Stimulated activated effector memory CD8-positive, alpha-beta T cell treated with anti-CD3 and anti-CD28 coated beads, Interleukin-12 subunit alpha, Interleukin-12 subunit beta, amount 100 ng/mL, for 72 hours (primary cell): ENCODE data around the gene ETV6.
A peak's percentile ranks its signal among the peaks of the same experiment; 100 is the strongest.
"Not testable (repeated sequence)": the region's sequence is repeated elsewhere in the genome, so short reads cannot be mapped to it uniquely, and the experiment has no call there.

Source experiments
- ATAC-seq: fragments of 150-1000 bp; cut with Tn5 transposase; 2 replicates; pipeline ENCODE4 v1.10.0; 2021
- DNase-seq, 2 donors: peaks; one replicate each; pipeline ENCODE4 v3.0.0; 2021 to 2022; ENCODE audit warnings: low spot score in 2 of 2
- H3K27ac Mint-ChIP-seq: one replicate; pipeline ENCODE4 v1.8.0; 2022; ENCODE audit warnings: mild to moderate bottlenecking, mixed read lengths
- H3K36me3 Mint-ChIP-seq: one replicate; pipeline ENCODE4 v1.8.0; 2022; ENCODE audit warnings: mild to moderate bottlenecking, mixed read lengths
- H3K4me1 Mint-ChIP-seq: one replicate; pipeline ENCODE4 v1.8.0; 2022; ENCODE audit warnings: mixed read lengths
- H3K4me3 Mint-ChIP-seq: one replicate; pipeline ENCODE4 v1.8.0; 2022; ENCODE audit warnings: mild to moderate bottlenecking, mixed read lengths
- H3K9me3 Mint-ChIP-seq: one replicate; pipeline ENCODE4 v1.8.0; 2022; ENCODE audit warnings: mixed read lengths

The ETV6 gene

DNA sequence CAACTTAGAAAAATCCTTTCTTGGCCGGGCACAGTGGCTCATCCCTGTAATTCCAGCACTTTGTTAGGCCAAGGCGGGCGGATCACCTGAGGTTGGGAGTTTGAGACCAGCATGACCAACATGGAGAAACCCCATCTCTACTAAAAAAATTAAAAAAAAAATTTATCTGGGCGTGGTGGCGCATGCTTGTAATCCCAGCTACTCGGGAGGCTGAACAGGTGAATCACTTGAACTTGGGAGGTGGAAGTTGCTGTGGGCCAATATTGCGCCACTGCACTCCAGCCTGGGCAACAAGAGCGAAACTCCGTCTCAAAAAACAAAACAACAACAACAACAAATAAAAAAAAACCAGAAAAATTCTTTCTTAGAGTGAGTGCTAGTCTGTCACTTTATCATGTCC is 17.6 kb upstream of the ETV6 start:
- H3K4me1 Mint-ChIP-seq, H3K4me3 Mint-ChIP-seq, H3K9me3 Mint-ChIP-seq, H3K36me3 Mint-ChIP-seq, H3K27ac Mint-ChIP-seq, ATAC-seq, DNase-seq: not testable (repeated sequence)

DNA sequence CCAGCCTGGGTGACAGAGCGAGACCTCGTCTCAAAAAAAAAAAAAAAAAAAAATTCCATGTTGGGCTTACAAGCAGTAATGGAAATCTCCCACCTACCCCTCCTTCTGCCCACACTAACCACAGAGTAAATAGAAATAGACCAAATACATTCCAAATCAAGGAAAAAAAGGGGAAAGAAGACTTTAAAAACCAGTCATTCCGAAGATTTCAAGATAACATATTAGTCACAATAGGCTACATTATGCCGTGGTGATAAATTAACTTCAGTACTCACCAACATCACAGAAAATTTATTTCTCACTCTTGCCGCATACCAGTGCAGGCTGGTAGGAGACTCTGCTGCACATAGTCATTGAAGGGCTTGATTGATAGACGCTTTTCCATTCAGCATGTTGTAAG is 15.5 kb upstream of the ETV6 start:
- DNase-seq (no peak), ATAC-seq (no peak)
- Mint-ChIP-seq H3K4me1 (no peaks in the 10 kb centered on the region), H3K4me3 (no peak overlapping the region), H3K27ac (no peak overlapping the region), H3K9me3 (no peaks in the 10 kb centered on the region), H3K36me3 (no peaks in the 10 kb centered on the region)

DNA sequence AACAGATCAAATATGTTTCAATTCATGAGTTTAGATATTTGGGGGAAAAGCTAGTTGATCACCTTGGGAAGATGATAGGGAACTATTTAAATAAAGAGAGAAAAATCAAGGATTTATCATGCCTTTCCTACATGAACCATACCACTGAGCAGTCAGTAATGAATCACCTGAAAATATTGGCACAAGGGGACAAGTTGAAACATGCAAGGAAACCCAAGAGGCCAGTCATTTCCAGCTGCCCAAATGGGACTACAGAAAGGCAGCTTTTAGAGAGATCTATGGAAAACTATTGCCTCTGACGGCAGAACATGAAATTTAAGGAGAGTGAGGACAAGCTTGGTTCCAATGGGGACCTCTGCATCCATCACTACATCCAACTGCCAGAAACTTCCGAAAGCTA is 14.1 kb upstream of the ETV6 start:
- no peak for ATAC-seq
- no peaks in the 10 kb centered on the region for H3K36me3 Mint-ChIP-seq

DNA sequence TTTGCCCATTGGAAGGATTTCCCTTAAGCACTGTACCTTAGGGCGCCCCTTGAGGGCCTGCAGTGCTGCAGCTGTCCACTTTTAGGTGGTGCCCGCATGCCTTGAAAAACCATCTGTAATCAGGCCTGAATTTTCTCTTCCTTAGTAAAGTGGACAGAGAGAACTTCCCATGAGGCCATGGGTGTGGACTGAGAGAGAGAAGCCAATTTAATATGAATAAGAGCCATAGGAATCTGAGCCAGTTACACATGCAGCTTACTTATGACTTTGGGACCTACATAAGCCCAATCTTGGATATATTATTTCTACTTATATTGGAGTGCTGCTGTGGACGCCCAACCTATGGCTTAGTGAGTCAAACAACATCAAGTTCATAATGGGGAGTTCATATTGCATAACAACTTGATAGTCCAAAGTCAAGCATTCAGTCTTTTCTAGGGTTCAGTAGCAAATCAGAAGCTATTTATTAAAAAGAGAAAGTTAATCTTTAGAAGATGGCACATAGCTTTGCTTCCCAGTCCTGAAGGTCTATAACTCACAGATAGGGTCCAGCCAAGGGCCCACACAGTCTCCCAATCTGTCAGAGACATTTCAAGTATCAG is 11.1 kb upstream of the ETV6 start:
- Mint-ChIP-seq H3K9me3 (no peaks in the 10 kb centered on the region), H3K4me1 (peaks cover 8% of the 10 kb centered on the region), H3K27ac (no peak overlapping the region), H3K4me3 (no peak overlapping the region), H3K36me3 (no peaks in the 10 kb centered on the region)
- ATAC-seq (no peak), DNase-seq (no peak)

More for the DNA sequence above, 14.1 kb upstream of the ETV6 start:
- DNase-seq = peak in 1 of 2 donors; percentile 15
- Mint-ChIP-seq H3K4me1 (peaks cover 8% of the 10 kb centered on the region), H3K27ac (no peak overlapping the region), H3K4me3 (no peak overlapping the region), H3K9me3 (no peaks in the 10 kb centered on the region)

DNA sequence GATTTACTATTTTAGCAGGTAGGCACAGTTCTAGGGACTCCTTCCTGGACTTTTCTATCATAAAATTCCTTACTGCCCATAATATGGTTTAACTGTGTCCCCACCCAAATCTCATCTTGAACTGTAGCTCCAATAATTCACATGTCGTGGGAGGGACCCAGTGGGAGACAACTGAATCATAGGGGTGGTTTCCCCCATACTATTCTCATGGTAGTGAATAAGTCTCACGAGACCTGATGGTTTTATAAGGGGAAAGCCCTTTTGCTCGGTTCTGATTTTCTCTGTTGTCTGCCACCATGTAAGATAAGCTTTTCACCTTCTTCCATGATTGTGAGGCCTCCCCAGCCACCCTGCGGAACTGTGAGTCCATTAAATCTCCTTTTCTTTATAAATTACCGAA is 10.0 kb upstream of the ETV6 start:
- Mint-ChIP-seq H3K4me3 (no peak overlapping the region), H3K4me1 (peaks cover 8% of the 10 kb centered on the region), H3K9me3 (no peaks in the 10 kb centered on the region), H3K36me3 (no peaks in the 10 kb centered on the region), H3K27ac (no peak overlapping the region)
- ATAC-seq (no peak), DNase-seq (peak in 1 of 2 donors; percentile 37)

DNA sequence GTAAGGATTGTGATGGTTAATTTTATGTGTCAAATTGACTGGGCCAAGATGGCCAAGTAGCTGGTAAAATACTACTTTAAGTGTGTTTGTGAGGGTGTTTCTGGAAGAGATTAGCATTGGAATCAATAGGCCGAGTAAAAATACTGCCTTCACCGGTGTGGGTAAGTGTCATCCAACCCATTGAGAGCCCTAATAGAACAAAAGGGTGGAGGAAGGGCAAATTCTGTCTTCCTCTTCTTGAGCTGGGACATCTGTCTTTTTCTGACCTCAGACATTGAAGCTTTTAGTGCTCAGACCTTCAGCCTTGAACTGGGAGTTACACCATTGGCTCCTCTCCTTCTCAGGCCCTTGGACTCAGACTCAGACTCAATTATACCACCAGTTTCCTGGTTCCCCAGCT is 8.0 kb upstream of the ETV6 start:
- Mint-ChIP-seq H3K9me3 (no peaks in the 10 kb centered on the region), H3K4me1 (peaks cover 8% of the 10 kb centered on the region), H3K27ac (no peak overlapping the region), H3K4me3 (no peak overlapping the region), H3K36me3 (no peaks in the 10 kb centered on the region)
- no peak for ATAC-seq
- peak in 1 of 2 donors; percentile 12 for DNase-seq

DNA sequence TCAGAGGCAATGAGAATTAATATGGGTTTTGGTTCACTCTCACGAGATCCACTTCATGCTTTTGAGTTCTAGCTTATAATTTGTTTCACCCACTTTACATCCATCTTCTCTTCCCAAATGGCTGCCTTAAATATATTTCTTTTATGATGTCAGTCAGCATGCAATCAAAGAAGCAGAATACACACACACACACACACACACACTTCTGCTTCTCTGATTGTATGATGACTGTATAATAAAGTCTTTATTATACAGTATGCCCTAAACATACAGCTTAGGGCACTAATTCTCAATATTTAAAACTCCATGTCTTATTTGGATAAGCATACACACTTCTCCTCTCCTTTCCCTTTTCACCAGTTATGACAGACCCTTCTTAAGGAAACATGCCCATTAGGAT is 6.7 kb upstream of the ETV6 start:
- Mint-ChIP-seq H3K36me3 (no peaks in the 10 kb centered on the region), H3K9me3 (no peaks in the 10 kb centered on the region), H3K4me1 (peaks cover 9% of the 10 kb centered on the region), H3K27ac (no peak overlapping the region), H3K4me3 (no peak overlapping the region)
- no peak for DNase-seq
- ATAC-seq = no peak

DNA sequence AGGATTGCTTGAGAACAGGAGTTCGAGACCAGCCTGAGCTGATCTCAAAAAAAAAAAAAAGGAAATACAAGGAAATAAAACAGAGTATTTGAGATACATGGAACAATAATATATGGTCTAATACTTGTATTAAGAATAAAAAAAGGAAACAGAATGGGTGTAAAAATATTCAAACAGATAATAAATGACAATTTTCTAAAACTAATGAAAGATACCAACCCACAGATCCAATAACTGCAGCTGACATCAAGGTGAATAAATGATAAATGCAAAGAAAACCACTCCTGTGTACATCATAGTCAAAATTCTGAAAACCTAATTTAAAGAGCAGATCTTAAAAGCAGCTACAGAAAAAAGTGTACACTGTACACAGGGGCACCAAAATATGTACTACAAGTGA is 4.1 kb upstream of the ETV6 start:
- ATAC-seq (no peak), DNase-seq (no peak)
- Mint-ChIP-seq H3K36me3 (peaks cover 21% of the 10 kb centered on the region), H3K4me1 (peaks cover 13% of the 10 kb centered on the region), H3K27ac (no peak overlapping the region), H3K9me3 (no peaks in the 10 kb centered on the region), H3K4me3 (no peak overlapping the region)

DNA sequence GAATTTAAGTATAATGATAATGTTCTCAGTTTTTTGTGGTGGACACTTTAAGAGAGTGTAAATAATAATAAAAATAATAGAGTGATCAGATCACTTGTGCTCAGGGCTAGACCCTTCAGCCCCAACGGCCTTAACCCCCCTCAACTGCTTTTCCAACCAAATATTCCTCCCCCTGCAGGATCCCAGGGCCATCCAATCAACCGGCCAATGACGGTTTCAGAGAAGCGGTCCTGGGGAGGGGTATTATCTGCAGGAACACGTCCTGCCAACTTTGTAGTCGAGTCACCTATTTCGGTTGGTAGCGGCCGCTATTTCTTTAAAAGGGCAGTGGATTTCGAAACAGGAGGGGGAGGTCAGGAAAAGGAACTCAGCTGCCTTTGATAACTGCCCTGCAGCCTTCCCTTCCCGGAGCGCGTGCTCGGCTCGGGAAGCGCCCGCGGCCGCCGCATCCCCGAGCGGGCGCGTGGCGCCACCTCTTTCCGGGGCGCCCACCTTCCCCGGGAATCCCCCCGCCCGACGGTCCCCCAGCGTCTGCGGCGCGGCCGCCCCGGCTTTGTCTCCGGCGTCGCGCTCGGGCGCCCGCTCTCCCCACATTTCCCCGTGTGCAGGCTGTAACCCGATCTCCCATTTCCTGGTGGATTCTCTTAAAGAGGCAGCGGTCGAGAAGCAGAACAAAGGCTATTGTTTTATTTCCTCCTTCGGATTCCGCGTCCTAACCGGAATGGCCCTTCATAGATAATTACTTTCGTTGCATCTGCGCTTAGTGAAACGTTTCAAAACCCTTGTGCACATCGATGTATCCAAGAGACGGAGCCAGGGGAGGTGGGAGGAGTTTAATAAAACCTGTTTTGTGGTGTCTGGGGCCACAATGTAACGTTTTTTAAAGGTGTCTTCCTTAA is 711 bp upstream of the ETV6 start:
- ATAC-seq (peak; percentile 44), DNase-seq (peak; percentile 54 to 91)
- Mint-ChIP-seq H3K36me3 (peaks cover 54% of the 10 kb centered on the region), H3K27ac (peak overlapping the region; percentile 98), H3K4me3 (peak overlapping the region; percentile 87), H3K9me3 (no peaks in the 10 kb centered on the region), H3K4me1 (peaks cover 35% of the 10 kb centered on the region)

DNA sequence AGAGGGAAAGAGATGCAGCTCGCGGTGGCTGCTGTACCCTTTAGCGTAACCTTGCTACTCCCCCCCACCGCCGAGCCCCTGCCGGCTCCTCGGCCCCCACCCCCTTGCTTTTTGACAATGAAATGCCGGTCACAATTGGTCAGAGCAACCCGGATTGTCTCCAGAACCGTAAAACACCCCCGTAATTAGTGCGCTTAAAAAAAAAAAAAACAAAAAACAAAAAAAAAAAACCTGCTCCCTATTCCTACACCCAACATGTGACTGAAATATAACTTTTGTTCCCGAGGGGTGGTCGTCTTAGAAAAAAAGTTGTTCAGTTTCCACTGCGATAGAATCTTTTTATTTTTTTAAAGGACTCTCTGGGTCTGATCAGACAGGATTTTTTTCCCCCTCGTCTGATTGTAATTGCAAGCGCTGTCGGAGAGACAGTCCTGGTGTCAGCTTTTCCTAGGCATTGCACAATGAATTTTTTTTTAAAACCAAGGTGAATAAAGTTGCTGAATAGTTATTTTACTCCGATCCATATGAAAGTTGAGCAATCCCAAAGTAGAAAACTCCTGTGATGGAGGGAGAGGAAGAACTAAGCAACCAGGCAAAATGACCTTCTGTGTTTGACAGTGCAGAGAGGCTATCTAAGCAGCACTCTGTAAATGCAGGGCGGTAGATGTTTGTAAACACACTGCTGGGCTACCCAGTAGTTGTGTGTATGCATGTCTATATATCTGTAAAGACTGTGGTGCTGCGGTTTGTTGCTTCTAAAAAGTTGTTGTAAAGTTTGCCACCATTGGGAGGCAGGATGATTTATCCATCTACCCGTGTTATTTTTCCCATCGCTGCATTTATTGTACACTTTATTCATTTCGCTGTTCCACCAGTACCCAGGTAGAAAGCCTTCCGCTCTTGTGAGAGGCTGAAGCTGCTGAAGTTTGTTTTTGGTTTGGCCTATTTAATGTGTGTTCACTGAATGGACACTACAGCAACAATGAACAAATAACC is 1.1 kb downstream of the ETV6 start:
- H3K36me3 Mint-ChIP-seq = peaks cover 54% of the 10 kb centered on the region
- peaks cover 49% of the 10 kb centered on the region for H3K4me1 Mint-ChIP-seq
- ATAC-seq = no peak
- DNase-seq = peak; percentile 11 to 61
- H3K9me3 Mint-ChIP-seq = no peaks in the 10 kb centered on the region
- peak overlapping the region; percentile 87 for H3K4me3 Mint-ChIP-seq
- peak overlapping the region; percentile 98 for H3K27ac Mint-ChIP-seq

DNA sequence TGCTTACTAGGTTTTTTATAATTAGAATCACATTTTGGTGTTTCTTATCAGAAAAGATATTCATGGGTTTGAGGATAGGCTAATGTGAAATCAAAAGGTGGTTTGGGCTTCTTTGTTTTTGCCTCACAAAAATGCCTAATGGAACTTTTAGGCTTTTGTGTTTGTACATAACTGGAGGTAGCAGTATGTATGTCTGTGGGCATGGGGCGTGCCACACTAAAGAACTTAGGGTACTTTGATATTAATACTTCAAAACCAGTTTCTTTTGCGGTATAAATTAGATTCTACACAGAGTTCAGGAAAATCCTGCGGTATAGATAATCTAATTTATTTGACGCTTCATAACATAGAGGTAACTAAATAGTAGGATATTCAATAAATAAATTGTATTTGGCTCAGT is 1.9 kb downstream of the ETV6 start:
- DNase-seq (no peak), ATAC-seq (no peak)
- H3K36me3 Mint-ChIP-seq = peaks cover 60% of the 10 kb centered on the region
- H3K4me3 Mint-ChIP-seq = peak overlapping the region; percentile 87
- H3K9me3 Mint-ChIP-seq = no peaks in the 10 kb centered on the region
- peak overlapping the region; percentile 98 for H3K27ac Mint-ChIP-seq
- H3K4me1 Mint-ChIP-seq = peaks cover 57% of the 10 kb centered on the region

DNA sequence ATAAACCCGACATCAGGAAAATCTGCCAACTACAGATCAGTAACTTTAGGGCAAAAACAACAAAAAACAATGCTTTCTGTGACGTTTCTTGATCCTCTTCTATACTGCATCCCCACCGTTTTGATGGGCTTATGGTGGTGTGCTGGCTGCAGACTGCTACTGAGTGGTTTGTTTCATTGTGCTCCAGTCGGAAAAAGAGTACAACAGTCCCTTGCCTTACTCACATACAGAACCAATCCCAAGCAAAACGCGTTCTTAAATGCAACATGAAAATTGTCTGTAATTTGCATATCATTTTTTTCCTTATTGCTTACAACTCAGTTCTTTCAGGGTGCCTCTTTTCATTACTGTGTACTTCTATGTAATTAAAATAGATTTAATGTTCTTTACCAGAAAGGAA is 2.3 kb downstream of the ETV6 start:
- DNase-seq = no peak
- Mint-ChIP-seq H3K4me1 (peaks cover 61% of the 10 kb centered on the region), H3K36me3 (peaks cover 64% of the 10 kb centered on the region), H3K9me3 (no peaks in the 10 kb centered on the region), H3K27ac (peak overlapping the region; percentile 98), H3K4me3 (peak overlapping the region; percentile 87)
- ATAC-seq = no peak

DNA sequence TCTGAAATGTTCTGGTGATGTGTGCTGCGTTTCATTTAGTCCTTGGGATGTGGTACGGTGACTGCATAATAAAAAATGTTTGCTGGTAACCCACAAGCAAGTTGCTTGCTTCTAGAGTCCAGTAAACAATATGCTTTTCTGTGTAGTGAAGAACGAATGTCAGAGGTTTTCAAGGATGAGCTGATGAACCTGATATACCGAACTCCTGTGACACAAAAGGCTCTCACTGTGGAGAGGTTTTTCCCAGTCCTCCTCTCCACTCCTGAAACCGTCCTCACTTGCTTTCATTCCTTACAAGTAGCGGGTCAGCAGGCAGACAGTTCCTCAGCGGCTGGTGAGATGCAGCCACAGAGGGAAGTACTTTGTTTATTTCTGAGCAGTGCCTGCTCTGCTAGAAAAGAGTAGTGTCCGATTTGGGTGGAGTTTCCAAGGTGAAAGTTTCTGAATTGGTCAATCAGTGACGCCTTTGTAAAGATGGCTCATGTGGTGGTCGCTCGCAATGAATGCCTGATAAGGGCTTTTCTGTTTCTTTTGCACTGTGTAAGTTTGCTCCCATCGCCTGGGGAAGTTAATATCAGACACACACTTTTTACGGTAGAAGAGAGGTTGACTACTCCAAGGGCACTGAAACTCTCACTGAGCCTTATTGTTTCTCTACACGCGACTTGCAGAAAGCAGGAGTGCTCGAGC is 3.0 kb downstream of the ETV6 start:
- Mint-ChIP-seq H3K36me3 (peaks cover 69% of the 10 kb centered on the region), H3K4me1 (peaks cover 68% of the 10 kb centered on the region), H3K27ac (peak overlapping the region; percentile 98), H3K9me3 (no peaks in the 10 kb centered on the region), H3K4me3 (peak overlapping the region; percentile 87)
- DNase-seq = peak; percentile 12 to 72
- ATAC-seq = peak; percentile 6

DNA sequence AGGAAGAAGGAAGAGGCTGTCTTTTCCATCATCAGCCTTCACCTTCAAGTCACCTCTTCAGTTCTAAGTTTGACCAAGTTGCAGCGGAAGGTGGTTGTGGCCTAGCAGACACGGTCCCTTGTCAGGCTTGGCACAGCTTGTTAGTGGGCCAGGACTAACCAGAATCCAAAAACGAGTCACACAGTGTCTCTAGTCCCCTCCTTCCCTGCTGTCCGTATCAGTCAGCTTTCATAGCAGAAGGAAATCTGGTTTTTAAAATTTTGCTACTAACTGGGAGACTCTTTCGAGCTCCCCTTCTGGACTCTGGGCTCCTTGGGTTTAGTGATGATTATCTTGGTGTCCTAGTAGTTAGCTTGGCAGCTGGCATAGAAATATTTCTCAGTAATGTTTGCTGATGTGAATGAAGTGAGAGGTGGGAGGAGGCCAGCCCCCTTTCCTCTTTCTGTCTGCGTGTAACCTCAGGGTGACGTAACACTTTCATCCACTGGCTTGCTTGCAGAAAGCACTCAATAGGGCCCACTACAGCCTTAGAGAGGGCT is 3.8 kb downstream of the ETV6 start:
- ATAC-seq = peak; percentile 83
- peaks cover 70% of the 10 kb centered on the region for H3K4me1 Mint-ChIP-seq
- DNase-seq = peak; percentile 38 to 76
- peaks cover 69% of the 10 kb centered on the region for H3K36me3 Mint-ChIP-seq
- H3K27ac Mint-ChIP-seq = peak overlapping the region; percentile 98
- no peaks in the 10 kb centered on the region for H3K9me3 Mint-ChIP-seq
- H3K4me3 Mint-ChIP-seq = peak overlapping the region; percentile 87
